HL-60 (cell line): ENCODE measurements around the gene OGFR.

Experiments used
- DNase-seq, 2 experiments: peaks; one replicate each; pipeline ENCODE4 v3.0.0-alpha.2; 2010 to 2020; ENCODE audit warnings: low read depth in 1 of 2, low spot score in 1 of 2
- H3K27ac ChIP-seq: fragments of 250-450 bp; sonication (Bioruptor Pico); replicated peaks from 2 replicates; pipeline ENCODE4 v1.5.1; 2020; ENCODE audit warnings: mild to moderate bottlenecking, moderate library complexity
- H3K27me3 ChIP-seq: fragments of 250-450 bp; sonication (Bioruptor Pico); 2 replicates; pipeline ENCODE4 v1.5.1; 2021; ENCODE audit warnings: mild to moderate bottlenecking, moderate library complexity; ENCODE audit not compliant: insufficient read depth, poor library complexity, severe bottlenecking
- H3K4me3 ChIP-seq: replicated peaks from 2 replicates; pipeline ENCODE4 v1.5.1; 2011; ENCODE audit warnings: mild to moderate bottlenecking, control low read depth, low read length; ENCODE audit not compliant: insufficient read depth
- CTCF ChIP-seq: IDR thresholded peaks from one replicate; pipeline ENCODE4 v1.5.1; 2011; ENCODE audit warnings: low read length, control low read depth, inconsistent platforms; ENCODE audit not compliant: insufficient read depth
- GABPA ChIP-seq: IDR thresholded peaks from 2 replicates; pipeline ENCODE4 v1.6.1; 2012; ENCODE audit warnings: low read depth
- POLR2AphosphoS5 ChIP-seq: IDR thresholded peaks from 2 replicates; pipeline ENCODE4 v1.6.1; 2012; ENCODE audit warnings: low read depth
- REST ChIP-seq: IDR thresholded peaks from 2 replicates; pipeline ENCODE4 v1.6.1; 2012; ENCODE audit warnings: low read depth; ENCODE audit not compliant: insufficient replicate concordance
- SPI1 ChIP-seq: IDR thresholded peaks from 2 replicates; pipeline ENCODE4 v1.6.1; 2012; ENCODE audit warnings: low read depth, mild to moderate bottlenecking, borderline replicate concordance

OGFR gene

DNA sequence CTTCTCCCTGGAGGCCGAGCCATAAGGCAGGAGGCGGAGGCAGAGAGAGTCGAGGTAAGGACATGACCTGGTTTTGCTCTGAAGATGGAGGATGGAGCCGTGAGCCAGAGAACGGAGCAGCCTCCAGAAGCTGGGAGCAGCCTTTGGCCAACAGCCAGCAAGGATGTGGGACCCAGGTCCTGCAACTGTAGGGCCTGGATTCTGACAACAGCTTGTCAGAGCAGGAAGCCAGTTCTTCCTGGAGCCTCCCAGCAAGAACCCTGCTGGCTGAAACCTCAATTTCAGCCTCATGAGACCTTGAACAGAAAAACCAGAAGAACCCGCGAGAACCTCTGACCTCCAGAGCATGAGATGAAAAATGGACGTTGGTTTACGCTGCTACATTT, 21.7 kb upstream of the OGFR start:
- Histone ChIP-seq H3K27me3 (no peaks in the 10 kb centered on the region), H3K4me3 (no peak overlapping the region), H3K27ac (no peak overlapping the region)
- DNase-seq = no peak
- TF ChIP-seq POLR2AphosphoS5 (no peak), REST (no peak), GABPA (no peak), SPI1 (no peak), CTCF (no peak)

DNA sequence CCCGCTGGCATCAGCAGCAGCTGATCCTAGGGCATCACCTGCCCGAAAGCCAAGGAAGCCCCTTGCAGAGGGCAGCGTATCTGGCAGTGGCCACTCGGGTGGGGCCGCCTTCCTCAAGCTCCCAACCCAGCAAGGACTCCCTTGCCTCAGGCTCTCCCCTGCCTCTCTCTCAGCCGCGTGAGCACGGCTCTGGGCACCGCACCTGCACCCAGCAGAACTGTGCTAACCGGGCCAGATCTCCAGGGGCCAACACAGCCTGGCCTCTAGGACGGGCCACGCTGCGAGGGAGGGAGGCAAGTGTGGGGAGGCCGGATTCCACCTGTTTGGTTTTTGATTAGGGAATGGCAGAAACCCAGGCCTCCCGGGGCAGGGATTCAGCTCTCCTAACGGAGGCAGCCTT, 20.1 kb upstream of the OGFR start:
- no peak for TF ChIP-seq CTCF
- TF ChIP-seq GABPA = no peak
- TF ChIP-seq POLR2AphosphoS5 = no peak
- no peak for TF ChIP-seq SPI1
- no peak for TF ChIP-seq REST
- no peaks in the 10 kb centered on the region for H3K27me3 ChIP-seq

DNA sequence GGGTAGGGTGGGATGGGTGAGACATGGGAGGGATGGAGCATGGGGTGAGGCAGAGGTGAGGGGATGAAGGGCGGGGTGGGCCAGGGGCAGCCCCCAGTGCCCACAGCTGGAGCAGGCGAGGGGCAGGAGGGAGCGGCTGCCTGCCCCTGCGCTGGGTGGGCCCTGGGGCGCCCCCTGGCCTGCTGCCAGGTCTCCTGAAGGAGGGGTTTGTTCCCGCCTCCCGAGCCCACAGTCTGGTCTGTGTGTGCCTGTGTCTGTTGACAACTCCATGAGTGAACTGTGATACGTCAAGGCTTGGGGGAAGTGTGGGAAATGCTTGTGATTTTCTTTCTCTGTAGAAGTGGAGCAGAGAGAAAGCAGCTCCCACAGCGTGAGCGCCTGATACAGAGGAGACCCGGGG, 19.2 kb upstream of the OGFR start:
- Histone ChIP-seq H3K4me3 (no peak overlapping the region), H3K27ac (no peak overlapping the region), H3K27me3 (no peaks in the 10 kb centered on the region)
- no peak for DNase-seq
- TF ChIP-seq SPI1 = no peak
- no peak for TF ChIP-seq POLR2AphosphoS5
- TF ChIP-seq CTCF = no peak
- no peak for TF ChIP-seq GABPA
- TF ChIP-seq REST = no peak

More for the DNA sequence above, 20.1 kb upstream of the OGFR start:
- Histone ChIP-seq H3K27ac (no peak overlapping the region), H3K4me3 (no peak overlapping the region)
- no peak for DNase-seq
